Measurements from ENCODE around the gene BACH2. TPM values are rescaled to one million over a fixed set of nuclear protein-coding genes. Genes with fewer than 3 reads are reported as not detected.
"Not testable (repeated sequence)": the region's sequence is repeated elsewhere in the genome, so short reads cannot be mapped to it uniquely, and the experiment has no call there.

The BACH2 gene
- total RNA-seq, 2 donors from 2014 or later = 53.7 to 69.9 TPM

DNA sequence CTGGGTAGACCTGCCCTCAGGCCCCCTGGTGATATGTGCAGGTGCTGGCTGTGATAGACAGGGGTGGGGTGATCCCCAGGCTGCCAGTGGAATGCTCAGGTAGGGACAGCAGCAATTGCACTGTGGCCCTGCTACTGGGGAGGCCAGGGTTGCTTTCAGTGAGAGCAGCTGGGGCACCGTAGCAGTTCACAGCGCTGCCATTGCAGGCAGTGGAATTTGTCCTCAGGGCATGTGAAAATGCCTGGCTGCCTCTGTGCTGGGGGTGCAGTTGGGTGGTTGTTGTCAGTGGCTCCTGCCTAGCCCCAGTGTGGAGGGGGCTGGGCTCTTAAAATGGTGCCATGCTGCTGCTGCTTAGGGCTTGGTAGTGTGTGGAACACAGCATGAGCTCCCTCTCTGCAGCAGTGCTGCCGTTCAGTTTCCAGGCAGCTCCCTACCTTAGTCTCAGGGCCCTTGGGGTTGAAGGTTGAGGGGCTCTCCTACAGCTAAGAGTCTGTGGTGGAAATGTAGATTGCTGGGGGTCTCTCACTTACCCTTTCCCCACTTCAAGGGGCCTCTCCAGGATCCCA, 378.8 kb downstream of the BACH2 start:
- ATAC-seq (no peak), DNase-seq (no peak)
- H3K9me3 ChIP-seq (ENCODE audit: control insufficient read depth, low read length, poor library complexity, severe bottlenecking) = no peaks in the 10 kb centered on the region
- Mint-ChIP-seq H3K36me3 (ENCODE audit: low read depth) (peaks cover 3% of the 10 kb centered on the region), H3K27ac (no peak overlapping the region), H3K27me3 (peaks cover 12% of the 10 kb centered on the region), H3K4me1 (no peaks in the 10 kb centered on the region), H3K4me3 (no peak overlapping the region)

DNA sequence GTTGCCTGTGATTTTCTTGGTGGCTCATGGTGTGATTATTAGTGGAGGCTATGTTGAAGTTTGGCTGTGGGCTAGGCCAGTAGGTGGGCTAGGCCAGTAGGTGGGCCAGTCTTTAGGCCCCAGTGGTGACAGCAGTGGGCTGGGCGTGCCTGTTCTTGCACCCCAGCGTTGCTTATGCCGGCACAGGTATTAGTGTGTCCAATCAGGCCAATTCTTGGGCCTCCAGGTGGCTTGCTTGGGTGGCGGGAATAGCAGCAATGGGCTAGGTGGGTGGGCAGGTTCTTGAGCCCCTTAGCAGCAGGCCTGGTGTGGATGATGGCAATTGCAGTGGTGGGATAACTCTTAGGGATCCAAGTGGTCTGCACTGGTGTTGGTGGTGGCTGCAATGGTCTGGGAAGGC, 379.4 kb downstream of the BACH2 start:
- H3K36me3 Mint-ChIP-seq (ENCODE audit: low read depth) = peaks cover 3% of the 10 kb centered on the region
- H3K27me3 Mint-ChIP-seq = peaks cover 6% of the 10 kb centered on the region
- DNase-seq (no peak), ATAC-seq (no peak)
- no peaks in the 10 kb centered on the region for H3K4me1 Mint-ChIP-seq
- no peak overlapping the region for H3K4me3 Mint-ChIP-seq
- no peaks in the 10 kb centered on the region for H3K9me3 ChIP-seq (ENCODE audit: control insufficient read depth, low read length, poor library complexity, severe bottlenecking)
- no peak overlapping the region for H3K27ac Mint-ChIP-seq

DNA sequence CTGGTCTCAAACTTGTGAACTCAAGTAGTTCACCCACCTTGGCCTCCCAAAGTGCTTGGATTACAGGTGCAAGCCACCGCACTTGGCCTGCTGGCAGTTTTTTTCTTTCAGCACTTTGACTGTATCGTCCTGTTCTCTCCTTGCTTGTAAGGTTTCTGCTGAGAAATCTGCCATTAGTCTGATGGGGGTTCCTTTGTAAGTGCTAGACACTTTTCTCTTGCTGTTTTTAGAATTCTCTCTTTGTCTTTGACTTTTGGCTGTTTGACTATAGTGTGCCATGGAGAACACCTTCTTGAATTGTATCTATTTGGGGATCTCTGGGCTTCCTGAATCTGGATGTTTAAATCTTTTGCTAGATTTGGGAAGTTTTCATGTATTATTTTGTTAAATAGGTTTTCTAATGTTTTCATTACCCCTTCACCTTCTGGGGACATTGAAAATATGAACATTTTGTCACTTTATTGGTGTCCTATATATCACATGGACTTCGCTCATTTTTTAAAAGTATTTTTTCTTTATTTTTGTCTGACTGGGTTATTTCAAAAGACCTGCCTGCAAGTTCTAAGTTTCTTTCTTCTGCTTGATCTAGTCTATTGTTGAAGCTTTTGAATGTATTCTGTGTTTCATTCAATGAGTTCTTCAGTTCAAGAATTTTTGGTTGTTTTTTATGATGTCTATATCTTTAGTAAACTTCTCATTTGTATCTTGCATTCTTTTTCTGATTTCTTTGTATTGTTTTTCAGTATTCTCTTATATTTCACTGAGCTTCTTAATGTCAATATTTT, 380.3 kb downstream of the BACH2 start:
- Mint-ChIP-seq H3K27me3 (peaks cover 5% of the 10 kb centered on the region), H3K4me3 (no peak overlapping the region), H3K4me1 (no peaks in the 10 kb centered on the region), H3K27ac (no peak overlapping the region), H3K36me3 (ENCODE audit: low read depth) (peaks cover 3% of the 10 kb centered on the region)
- no peaks in the 10 kb centered on the region for H3K9me3 ChIP-seq (ENCODE audit: control insufficient read depth, low read length, poor library complexity, severe bottlenecking)
- DNase-seq = no peak
- no peak for ATAC-seq

DNA sequence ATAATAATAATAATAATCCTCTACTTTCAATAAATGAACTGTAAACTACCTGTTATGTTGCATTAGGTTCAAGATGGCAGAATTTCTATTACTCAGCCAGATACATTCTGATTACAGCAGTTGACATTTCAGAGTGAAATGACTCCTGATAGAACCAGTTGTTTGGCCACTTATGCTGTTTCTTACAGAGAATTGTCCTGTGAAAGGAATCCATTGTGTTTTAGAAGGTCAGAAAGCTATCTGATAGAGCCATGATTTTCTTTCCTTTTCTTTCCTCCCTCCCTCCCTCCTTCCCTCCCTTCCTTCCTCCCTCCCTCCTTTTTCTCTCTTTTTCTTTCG, 385.8 kb downstream of the BACH2 start:
- H3K4me3 Mint-ChIP-seq = no peak overlapping the region
- no peak for DNase-seq
- no peaks in the 10 kb centered on the region for H3K36me3 Mint-ChIP-seq (ENCODE audit: low read depth)
- ATAC-seq = no peak
- H3K27me3 Mint-ChIP-seq = peaks cover 5% of the 10 kb centered on the region
- no peaks in the 10 kb centered on the region for H3K4me1 Mint-ChIP-seq
- no peaks in the 10 kb centered on the region for H3K9me3 ChIP-seq (ENCODE audit: control insufficient read depth, low read length, poor library complexity, severe bottlenecking)
- H3K27ac Mint-ChIP-seq = no peak overlapping the region

DNA sequence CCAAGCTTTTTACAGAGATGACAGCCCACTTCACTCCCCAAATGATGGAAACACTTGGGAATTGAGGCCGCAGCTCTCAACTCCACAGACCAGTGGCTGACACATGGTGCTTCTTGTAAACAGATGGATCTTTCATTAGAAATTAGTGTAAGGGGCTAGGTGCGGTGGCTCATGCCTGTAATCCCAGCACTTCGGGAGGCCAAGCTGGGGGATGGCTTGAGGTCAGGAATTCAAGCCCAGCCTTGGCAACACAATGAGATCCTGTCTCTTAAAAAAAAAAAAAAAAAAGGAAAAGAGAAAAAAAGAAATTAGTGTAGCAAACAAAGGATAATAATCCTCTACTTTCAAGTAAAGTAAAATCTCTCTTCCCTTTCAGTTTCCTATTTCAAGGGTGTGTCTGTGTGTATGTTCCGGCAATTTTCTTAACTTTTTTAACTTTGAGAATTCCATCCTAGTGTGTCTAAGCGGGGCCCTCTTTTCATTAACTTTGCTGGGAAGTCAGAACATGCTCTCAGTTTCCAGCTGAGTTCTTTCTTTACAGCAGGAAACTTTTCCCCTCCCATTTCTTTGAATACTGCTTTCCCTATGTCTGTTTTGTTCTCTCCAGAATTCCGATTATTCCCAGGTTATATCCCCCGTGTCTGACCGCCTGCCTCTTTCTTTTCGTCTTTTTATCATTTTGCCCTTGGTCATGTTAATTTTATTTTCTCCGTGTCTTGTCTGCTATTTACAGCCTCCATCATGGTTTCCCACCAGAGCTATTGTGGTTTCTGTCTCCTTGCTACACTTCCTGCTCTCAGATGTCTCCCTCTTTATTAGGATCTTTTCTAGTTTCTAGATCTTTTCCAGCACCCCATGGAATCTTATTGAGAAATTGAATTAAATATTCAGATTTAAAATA, 386.4 kb downstream of the BACH2 start:
- H3K36me3 Mint-ChIP-seq (ENCODE audit: low read depth); H3K9me3 ChIP-seq (ENCODE audit: control insufficient read depth, low read length, poor library complexity, severe bottlenecking); H3K27ac Mint-ChIP-seq; H3K4me1 Mint-ChIP-seq; DNase-seq; ATAC-seq; H3K27me3 Mint-ChIP-seq; H3K4me3 Mint-ChIP-seq: not testable (repeated sequence)

DNA sequence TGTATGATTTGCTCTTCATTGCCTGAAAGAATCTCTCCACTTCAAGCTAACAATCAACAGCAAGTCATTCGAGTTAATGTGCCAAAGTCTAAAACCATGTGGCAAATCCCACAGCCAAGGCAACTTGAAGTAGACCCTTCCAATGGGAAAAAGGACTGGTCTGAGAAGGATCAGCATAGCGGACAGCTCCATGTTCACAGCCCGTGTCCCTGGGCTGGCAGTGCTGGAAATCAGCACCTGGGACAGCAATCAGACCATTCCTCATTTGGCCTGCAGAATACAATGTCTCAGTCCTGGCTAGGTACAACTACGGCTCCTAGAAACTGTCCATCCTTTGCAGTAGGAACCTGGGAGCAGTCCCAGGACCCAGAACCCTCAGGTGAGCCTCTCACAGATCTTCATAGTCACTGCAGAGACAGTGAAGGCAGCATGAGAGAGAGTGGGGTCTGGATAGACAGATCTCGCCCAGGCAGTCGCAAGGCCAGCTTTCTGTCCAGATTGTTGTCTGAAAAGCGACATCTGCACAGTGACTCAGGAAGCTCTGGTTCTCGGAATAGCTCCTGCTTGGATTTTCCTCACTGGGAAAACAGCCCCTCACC, 401.3 kb downstream of the BACH2 start:
- peaks cover 5% of the 10 kb centered on the region for H3K36me3 Mint-ChIP-seq (ENCODE audit: low read depth)
- ATAC-seq (no peak), DNase-seq (no peak)
- H3K27ac Mint-ChIP-seq = no peak overlapping the region
- H3K9me3 ChIP-seq (ENCODE audit: control insufficient read depth, low read length, poor library complexity, severe bottlenecking) = no peaks in the 10 kb centered on the region
- H3K27me3 Mint-ChIP-seq = peaks cover 72% of the 10 kb centered on the region
- peaks cover 6% of the 10 kb centered on the region for H3K4me1 Mint-ChIP-seq
- H3K4me3 Mint-ChIP-seq = no peak overlapping the region

DNA sequence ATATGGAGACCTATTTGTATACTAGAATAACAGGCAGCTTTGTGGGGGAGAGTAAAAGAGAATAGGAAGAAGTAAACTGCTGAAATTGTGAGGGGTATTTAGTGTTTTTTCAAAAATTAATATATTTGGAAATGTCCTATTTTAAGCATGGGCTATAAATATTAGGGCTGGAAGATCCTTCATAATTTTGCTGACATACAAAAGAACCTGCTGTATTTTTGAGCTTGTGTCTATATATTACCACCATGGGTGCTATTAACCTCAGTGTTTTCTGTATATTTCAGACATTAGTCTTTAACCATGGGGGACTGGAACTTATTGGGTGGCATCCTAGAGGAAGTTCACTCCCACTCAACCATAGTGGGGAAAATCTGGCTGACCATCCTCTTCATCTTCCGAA, 402.5 kb downstream of the BACH2 start, which contains the start of gene GJA10:
Gene GJA10, plus strand, starts transcription at position 301 of the 400 bp plus-strand sequence. Its CDS starts 0 bp downstream, at position 301.
- Mint-ChIP-seq H3K27me3 (peaks cover 68% of the 10 kb centered on the region), H3K27ac (no peak within 1 kb of the TSS), H3K4me3 (no peak within 1 kb of the TSS), H3K36me3 (ENCODE audit: low read depth) (peaks cover 5% of the 10 kb centered on the region), H3K4me1 (peaks cover 8% of the 10 kb centered on the region)
- ATAC-seq = no peak
- no peaks in the 10 kb centered on the region for H3K9me3 ChIP-seq (ENCODE audit: control insufficient read depth, low read length, poor library complexity, severe bottlenecking)
- DNase-seq = no peak

DNA sequence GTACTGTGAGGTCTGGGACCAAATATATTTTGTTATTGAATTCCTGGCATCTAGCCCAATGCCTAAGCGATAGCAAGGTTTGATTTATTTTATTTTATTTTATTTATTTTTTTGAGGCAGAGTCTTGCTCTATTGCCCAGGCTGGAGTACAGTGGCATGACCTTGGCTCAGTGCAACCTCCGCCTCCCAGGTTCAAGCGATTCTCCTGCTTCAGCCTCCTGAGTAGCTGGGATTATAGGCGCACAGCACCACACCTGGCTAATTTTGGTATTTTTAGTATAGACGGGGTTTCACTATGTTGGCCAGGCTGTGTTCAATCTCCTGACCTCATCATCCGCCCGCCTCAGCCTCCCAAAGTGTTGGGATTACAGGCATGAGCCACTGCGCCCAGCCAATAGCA, 404.1 kb downstream of the BACH2 start:
- not testable (repeated sequence) for H3K4me1 Mint-ChIP-seq; ATAC-seq; H3K27ac Mint-ChIP-seq; H3K9me3 ChIP-seq (ENCODE audit: control insufficient read depth, low read length, poor library complexity, severe bottlenecking); H3K4me3 Mint-ChIP-seq; DNase-seq; H3K36me3 Mint-ChIP-seq (ENCODE audit: low read depth)
- H3K27me3 Mint-ChIP-seq = peaks cover 64% of the 10 kb centered on the region

DNA sequence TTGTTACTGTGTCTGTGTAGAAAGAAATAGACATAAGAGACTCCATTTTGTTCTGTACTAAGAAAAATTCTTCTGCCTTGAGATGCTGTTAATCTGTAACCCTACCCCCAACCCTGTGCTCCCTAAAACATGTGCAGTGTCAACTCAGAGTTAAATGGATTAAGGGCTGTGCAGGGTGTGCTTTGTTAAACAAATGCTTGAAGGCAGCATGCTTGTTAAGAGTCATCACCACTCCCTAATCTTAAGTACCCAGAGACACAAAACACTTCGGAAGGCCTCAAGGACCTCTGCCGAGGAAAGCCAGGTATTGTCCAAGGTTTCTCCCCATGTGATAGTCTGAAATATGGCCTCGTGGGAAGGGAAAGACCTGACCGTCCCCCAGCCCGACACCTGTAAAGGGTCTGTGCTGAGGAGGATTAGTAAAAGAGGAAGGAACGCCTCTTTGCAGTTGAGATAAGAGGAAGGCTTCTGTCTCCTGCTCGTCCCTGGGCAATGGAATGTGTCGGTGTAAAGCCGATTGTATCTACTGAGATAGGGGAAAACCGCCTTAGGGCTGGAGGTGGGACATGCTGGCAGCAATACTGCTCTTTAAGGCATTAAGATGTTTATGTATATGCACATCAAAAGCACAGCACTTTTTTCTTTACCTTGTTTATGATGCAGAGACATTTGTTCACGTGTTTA, 405.7 kb downstream of the BACH2 start:
- not testable (repeated sequence) for H3K27ac Mint-ChIP-seq; H3K9me3 ChIP-seq (ENCODE audit: control insufficient read depth, low read length, poor library complexity, severe bottlenecking); DNase-seq; ATAC-seq; H3K36me3 Mint-ChIP-seq (ENCODE audit: low read depth); H3K4me1 Mint-ChIP-seq; H3K4me3 Mint-ChIP-seq
- peaks cover 53% of the 10 kb centered on the region for H3K27me3 Mint-ChIP-seq

DNA sequence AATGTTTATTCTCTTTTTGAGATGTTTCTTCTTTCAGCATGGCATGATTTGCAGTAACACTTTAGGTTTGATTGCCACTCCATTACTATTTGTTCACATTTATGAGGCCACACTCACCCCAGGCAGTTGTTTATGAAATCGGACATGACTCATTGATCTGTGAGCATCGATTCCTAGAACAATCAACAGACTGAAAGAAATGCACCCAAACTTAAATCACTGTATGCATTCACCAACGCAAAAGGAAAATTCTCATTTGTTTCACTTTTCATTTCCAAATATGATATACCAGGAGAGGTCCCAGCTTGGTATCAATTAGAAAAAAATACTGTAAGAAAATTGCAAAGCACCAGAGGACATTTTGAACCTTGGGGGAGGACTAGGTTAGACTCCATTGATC, 407.8 kb downstream of the BACH2 start:
- Mint-ChIP-seq H3K36me3 (ENCODE audit: low read depth) (peaks cover 3% of the 10 kb centered on the region), H3K4me1 (peaks cover 8% of the 10 kb centered on the region), H3K27me3 (peaks cover 35% of the 10 kb centered on the region), H3K27ac (no peak overlapping the region), H3K4me3 (no peak overlapping the region)
- no peaks in the 10 kb centered on the region for H3K9me3 ChIP-seq (ENCODE audit: control insufficient read depth, low read length, poor library complexity, severe bottlenecking)
- DNase-seq (no peak), ATAC-seq (no peak)

DNA sequence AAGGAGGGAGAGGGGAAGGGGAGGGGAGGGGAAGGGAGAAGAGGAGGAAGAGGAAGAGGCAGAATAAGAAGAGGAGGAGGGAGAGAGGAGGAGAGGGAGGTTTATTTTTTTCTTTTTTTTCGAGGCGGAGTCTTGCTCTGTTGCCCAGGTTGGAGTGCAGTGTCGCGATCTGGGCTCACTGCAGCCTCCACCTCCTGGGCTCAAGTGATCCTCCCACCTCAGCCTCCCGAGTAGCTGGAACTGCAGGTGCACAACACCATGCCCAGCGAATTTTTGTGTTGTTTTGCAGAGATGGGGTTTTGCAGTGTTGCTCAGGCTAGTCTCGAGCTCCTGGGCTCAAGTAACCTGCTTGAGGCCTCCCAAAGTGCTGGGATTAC, 408.5 kb downstream of the BACH2 start:
- H3K27me3 Mint-ChIP-seq = peaks cover 27% of the 10 kb centered on the region
- H3K9me3 ChIP-seq (ENCODE audit: control insufficient read depth, low read length, poor library complexity, severe bottlenecking) = no peaks in the 10 kb centered on the region
- peaks cover 3% of the 10 kb centered on the region for H3K36me3 Mint-ChIP-seq (ENCODE audit: low read depth)
- DNase-seq (no peak), ATAC-seq (no peak)
- peaks cover 8% of the 10 kb centered on the region for H3K4me1 Mint-ChIP-seq
- no peak overlapping the region for H3K27ac Mint-ChIP-seq
- H3K4me3 Mint-ChIP-seq = peak overlapping the region; percentile 7

DNA sequence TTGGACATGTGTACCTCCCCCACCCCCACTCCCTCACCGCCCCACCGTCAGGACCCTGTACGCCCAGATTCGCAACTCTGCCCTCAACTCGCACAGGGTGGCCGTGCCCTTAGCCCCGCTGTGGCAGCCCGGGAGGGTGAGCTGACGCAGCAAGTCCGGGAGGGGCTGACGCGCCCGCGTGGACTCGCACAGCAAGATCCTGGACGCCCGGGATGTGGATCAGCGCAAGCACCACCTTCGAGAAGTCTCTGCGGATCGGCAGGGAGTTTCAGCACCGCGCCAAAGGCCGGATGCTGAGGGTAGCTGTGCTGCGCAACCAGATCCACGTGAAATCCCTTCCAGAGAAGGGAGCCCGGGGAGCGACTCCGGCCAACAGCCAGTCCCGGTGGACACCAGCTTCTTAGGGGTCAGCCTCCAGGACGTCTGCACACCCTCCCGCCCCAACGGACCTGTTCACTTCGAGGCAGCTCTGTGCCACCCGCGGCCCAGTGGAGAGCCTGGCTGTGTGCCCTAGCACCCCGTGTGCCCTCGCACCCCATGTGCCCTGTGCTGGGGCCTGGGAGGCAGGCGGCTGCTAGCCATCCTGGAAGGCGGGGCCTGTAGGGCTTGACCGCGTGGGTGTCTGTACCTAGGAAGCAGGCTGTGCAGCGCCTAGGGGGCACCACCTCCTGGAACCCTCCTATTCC, 409.0 kb downstream of the BACH2 start:
- no peak for DNase-seq
- Mint-ChIP-seq H3K27ac (no peak overlapping the region), H3K27me3 (peaks cover 22% of the 10 kb centered on the region), H3K4me3 (peak overlapping the region; percentile 7), H3K4me1 (peaks cover 8% of the 10 kb centered on the region), H3K36me3 (ENCODE audit: low read depth) (peaks cover 3% of the 10 kb centered on the region)
- no peaks in the 10 kb centered on the region for H3K9me3 ChIP-seq (ENCODE audit: control insufficient read depth, low read length, poor library complexity, severe bottlenecking)
- peak; percentile 33 for ATAC-seq

All from T-helper 17 cell (primary cell).